Epithelial cell of esophagus (primary cell): ENCODE results near the gene FAR2.
"Not testable (repeated sequence)": the region's sequence is repeated elsewhere in the genome, so short reads cannot be mapped to it uniquely, and the experiment has no call there.

ENCODE experiments used
- DNase-seq: peaks from one replicate; pipeline ENCODE4 v3.0.0; 2010; ENCODE audit warnings: low read depth
- H3K4me3 ChIP-seq: 2 replicates; pipeline ENCODE4 v1.5.1; 2011; ENCODE audit warnings: mild to moderate bottlenecking, low read length, control low read depth
- TF ChIP-seq, protein P1 (sequence below): IDR thresholded peaks from 2 replicates; pipeline ENCODE4 v1.5.1; 2011; ENCODE audit warnings: low read depth, mild to moderate bottlenecking, low read length, control low read depth, inconsistent platforms; ENCODE audit not compliant: insufficient read depth; ENCODE audit errors: missing control alignments

Gene FAR2

DNA sequence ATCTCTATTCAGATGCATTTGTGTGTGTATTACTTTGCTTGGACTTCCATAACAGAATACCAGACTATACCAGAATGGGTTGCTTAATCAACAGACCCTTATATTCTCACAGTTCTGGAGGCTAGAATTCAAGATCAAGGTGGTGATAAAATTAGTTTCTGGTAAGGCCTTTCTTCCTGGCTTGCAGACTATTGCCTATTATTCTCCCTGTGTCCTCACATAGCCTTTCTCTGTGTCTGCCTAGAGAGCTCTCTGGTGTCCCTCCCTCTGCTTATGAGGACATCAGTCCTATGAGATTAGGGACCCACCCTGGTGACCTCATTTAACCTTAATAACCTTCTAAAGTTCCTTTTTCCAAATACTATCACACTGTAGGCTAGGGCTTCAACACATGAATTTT, 106.0 kb downstream of the FAR2 start:
- no peak overlapping the region for H3K4me3 ChIP-seq
- DNase-seq: no peak
- TF ChIP-seq, protein P1, sequence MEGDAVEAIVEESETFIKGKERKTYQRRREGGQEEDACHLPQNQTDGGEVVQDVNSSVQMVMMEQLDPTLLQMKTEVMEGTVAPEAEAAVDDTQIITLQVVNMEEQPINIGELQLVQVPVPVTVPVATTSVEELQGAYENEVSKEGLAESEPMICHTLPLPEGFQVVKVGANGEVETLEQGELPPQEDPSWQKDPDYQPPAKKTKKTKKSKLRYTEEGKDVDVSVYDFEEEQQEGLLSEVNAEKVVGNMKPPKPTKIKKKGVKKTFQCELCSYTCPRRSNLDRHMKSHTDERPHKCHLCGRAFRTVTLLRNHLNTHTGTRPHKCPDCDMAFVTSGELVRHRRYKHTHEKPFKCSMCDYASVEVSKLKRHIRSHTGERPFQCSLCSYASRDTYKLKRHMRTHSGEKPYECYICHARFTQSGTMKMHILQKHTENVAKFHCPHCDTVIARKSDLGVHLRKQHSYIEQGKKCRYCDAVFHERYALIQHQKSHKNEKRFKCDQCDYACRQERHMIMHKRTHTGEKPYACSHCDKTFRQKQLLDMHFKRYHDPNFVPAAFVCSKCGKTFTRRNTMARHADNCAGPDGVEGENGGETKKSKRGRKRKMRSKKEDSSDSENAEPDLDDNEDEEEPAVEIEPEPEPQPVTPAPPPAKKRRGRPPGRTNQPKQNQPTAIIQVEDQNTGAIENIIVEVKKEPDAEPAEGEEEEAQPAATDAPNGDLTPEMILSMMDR: no peak

DNA sequence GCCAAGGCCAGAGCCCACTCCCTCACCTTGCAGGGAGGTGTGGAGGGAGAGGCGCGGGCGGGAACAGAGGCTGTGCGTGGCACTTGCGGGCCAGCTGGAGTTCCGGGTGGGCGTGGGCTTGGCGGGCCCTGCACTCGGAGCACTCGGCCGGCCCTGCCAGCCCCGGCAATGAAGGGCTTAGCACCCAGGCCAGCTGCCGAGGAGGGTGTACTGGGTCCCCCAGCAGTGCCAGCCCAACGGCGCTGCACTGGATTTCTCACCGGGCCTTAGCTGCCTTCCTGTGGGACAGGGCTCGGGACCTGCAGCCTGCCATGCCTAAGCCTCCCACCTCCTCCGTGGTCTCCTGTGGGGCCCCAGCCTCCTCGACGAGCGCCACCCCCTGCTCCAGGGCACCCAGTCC, 107.5 kb downstream of the FAR2 start:
- H3K4me3 ChIP-seq: no peak overlapping the region
- no peak for DNase-seq
- TF ChIP-seq, protein P1: no peak

DNA sequence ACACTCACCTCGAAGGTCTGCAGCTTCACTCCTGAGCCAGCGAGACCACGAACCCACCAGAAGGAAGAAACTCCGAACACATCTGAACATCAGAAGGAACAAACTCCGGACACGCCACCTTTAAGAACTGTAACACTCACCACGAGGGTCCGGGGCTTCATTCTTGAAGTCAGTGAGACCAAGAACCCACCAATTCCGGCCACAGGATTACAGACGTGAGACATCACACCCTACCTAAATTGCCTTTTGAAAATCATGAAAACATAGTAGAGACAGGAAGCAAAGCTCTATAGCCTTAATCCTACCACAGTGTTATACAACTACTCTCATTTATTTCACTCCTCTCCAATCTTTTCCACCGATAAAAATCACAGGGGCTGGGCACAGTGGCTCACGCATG, 108.6 kb downstream of the FAR2 start:
- not testable (repeated sequence) for DNase-seq

DNA sequence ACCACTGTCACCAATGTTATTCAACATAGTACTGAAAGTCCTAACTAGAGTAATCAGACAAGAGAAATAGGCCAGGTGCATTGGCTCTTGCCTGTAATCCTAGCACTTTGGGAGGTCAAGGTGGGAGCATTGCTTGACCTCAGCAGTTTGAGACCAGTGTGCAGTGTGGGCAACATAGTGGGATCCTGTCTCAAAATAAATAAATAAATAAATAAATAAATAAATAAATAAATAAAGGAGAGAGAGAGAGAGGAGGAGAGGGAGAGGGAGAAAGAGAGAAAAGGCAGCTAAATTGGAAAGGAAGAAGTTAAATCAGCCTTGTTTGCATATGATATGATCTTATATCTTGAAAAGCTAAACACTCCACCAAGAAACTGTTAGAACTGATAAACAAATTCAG, 115.3 kb downstream of the FAR2 start:
- TF ChIP-seq, protein P1: no peak
- H3K4me3 ChIP-seq: no peak overlapping the region
- DNase-seq: no peak

More for the DNA sequence above, 108.6 kb downstream of the FAR2 start:
- H3K4me3 ChIP-seq: not testable (repeated sequence)

DNA sequence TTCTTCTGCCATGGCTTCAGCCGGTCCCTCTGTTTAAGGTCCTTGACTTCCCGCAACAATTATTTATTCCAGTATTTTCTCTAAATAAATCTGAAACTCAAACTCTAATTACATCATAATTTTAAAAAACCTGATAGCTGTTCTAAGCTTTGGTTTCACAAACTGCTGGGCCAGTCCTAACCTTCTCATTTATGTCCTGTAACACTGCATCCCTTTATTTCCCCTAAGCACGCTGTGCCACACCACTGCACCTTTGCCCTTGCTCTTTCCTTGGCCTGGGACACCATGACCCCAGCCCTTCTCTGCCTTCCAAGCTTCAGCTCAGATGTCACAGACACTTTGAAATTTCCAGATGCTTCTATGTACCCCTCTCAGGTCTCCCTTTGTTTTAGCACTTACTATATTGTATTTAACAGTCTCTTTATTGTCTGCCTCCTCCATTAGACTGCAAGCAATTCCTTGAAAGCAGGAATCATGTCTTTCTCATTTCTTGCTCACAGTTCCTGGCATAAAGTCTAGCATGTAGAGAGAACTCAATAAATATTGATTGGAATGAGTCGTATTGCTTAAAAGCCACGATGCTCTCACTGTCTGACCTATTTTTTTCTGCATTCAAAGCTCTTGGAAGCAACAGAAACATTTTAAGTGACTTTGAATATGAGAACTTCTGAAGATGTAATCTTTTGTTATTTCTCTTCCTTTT, 120.8 kb downstream of the FAR2 start:
- H3K4me3 ChIP-seq: no peak overlapping the region
- TF ChIP-seq, protein P1: no peak
- no peak for DNase-seq

DNA sequence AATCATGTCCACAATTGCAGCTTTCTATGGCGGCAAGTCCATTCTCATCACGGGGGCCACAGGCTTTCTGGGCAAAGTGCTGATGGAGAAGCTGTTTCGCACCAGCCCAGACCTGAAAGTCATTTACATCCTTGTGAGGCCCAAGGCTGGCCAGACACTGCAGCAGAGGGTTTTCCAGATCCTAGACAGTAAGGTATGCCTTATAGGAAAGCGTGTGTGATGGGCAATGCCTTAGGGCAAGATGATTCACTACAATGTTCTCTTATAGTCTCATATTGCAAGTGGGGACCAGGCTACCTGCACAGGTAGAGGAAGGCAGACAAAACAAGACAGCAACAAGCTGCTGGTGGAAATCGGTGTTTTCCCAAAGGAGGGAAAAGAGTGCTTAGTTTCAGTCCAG, 121.4 kb downstream of the FAR2 start:
- peak; percentile 31 for DNase-seq
- no peak overlapping the region for H3K4me3 ChIP-seq
- TF ChIP-seq, protein P1: no peak

DNA sequence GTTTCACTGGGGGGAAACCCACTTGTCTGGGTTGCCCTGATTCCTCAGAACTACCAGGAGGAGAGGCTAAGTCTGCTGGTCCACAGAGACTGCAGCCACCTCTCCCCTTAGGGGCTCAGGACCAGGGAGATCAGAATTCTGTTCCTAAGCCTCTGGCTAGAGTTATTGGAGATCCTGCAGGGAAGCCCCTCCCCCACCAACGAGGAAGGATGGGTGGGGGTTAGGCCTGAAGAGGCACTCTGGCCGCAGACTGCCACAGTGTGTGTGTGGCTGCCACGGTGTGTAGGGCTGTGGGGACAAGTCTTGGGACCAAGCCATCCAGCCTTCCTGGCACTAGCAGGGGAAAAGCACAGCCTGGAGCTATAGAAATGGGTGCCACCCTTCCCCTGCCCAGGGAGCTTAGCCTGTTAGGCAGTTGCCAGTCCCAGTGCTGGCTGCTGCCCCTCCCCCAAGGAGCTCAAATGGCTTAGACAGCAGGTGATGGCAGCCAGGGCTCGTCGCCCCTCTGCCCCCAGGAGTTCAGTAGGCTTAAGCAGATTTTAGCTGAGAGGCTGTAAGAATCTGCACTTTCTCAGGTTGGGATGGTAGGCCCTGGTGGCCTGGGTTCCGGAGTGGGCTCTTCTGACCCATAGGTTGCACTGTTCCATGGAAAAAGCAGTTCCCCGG, 124.2 kb downstream of the FAR2 start:
- no peak for DNase-seq

More for the DNA sequence above, 124.2 kb downstream of the FAR2 start:
- H3K4me3 ChIP-seq: no peak overlapping the region
- TF ChIP-seq, protein P1: no peak
